Caco-2 (cell line): ENCODE measurements around the gene ASB14. TPM values are rescaled to one million over a fixed set of nuclear protein-coding genes. Genes with fewer than 3 reads are reported as not detected.

Source experiments
- BruUV-seq: library from RNA; stranded (reverse); fragments of 400-500 nt; replicated peaks from 2 replicates; lab custom pipeline; 2021; lab: Mats Ljungman, UMichigan
- CTCF ChIA-PET: fragments of 300-600 bp; sonication (Branson Sonifier 250); formaldehyde crosslinking; loops from one replicate; lab custom pipeline; 2022; ENCODE audit warnings: antibody characterized with exemption; lab: Charles Lee
- POLR2A ChIA-PET: fragments of 300-600 bp; sonication (Branson Sonifier 250); formaldehyde crosslinking; loops from one replicate; lab custom pipeline; 2022; ENCODE audit warnings: antibody characterized with exemption; lab: Charles Lee
- DNase-seq, 2 experiments: peaks; one replicate each; pipeline versions ENCODE4 v3.0.0 to v3.0.0-alpha.2; 2020 to 2022
- H3K27me3 ChIP-seq: replicated peaks from 2 replicates; pipeline ENCODE4 v1.6.0; 2011; ENCODE audit warnings: low read length; ENCODE audit not compliant: control insufficient read depth, insufficient read depth
- H3K36me3 ChIP-seq: 2 replicates; pipeline ENCODE4 v1.5.1; 2011; ENCODE audit warnings: low read length; ENCODE audit not compliant: control insufficient read depth, insufficient read depth
- H3K4me1 ChIP-seq: fragments of 250-450 bp; sonication (Bioruptor Pico); 2 replicates; pipeline ENCODE4 v1.5.1; 2020; ENCODE audit warnings: mild to moderate bottlenecking
- H3K4me3 ChIP-seq: 2 replicates; pipeline ENCODE4 v1.5.1; 2011; ENCODE audit warnings: low read depth, mild to moderate bottlenecking, control low read depth, low read length
- H3K9me3 ChIP-seq: fragments of 250-450 bp; sonication (Bioruptor Pico); 2 replicates; pipeline ENCODE4 v1.5.1; 2020; ENCODE audit warnings: mild to moderate bottlenecking, moderate library complexity
- H3K27ac Mint-ChIP-seq: one replicate; pipeline ENCODE4 v1.8.0; 2022; ENCODE audit warnings: mixed read lengths; ENCODE audit not compliant: unreplicated experiment
- H3K27me3 Mint-ChIP-seq: one replicate; pipeline ENCODE4 v1.8.0; 2022; ENCODE audit warnings: mixed read lengths; ENCODE audit not compliant: insufficient read depth, unreplicated experiment
- H3K36me3 Mint-ChIP-seq: one replicate; pipeline ENCODE4 v1.8.0; 2022; ENCODE audit warnings: mild to moderate bottlenecking, mixed read lengths; ENCODE audit not compliant: insufficient read depth, unreplicated experiment
- H3K4me1 Mint-ChIP-seq: one replicate; pipeline ENCODE4 v1.8.0; 2022; ENCODE audit warnings: low read depth, mixed read lengths; ENCODE audit not compliant: unreplicated experiment
- H3K4me3 Mint-ChIP-seq: one replicate; pipeline ENCODE4 v1.8.0; 2022; ENCODE audit warnings: mild to moderate bottlenecking, moderate library complexity, mixed read lengths; ENCODE audit not compliant: unreplicated experiment
- H3K9me3 Mint-ChIP-seq: one replicate; pipeline ENCODE4 v1.8.0; 2022; ENCODE audit warnings: mixed read lengths; ENCODE audit not compliant: unreplicated experiment
- intact Hi-C: fragments of 100-400 bp; cut with micrococcal nuclease; formaldehyde crosslinking; loops from one replicate; pipeline ENCODE4 v1.10.0; 2022; ENCODE audit not compliant: unreplicated experiment
- total RNA-seq: library from RNA; stranded (reverse); gene quantifications from 2 replicates; pipeline ENCODE4 v1.2.3, GENCODE V29; 2022
- TF ChIP-seq, protein P1 (sequence below), 2 experiments: fragments of 200-600 bp in 1 of 2; IDR thresholded peaks; 1 replicate in 1 of 2; 2 replicates in 1 of 2; pipeline versions ENCODE4 v1.5.1 to v1.8.0; 2011 to 2022; ENCODE audit warnings: antibody characterized with exemption in 1 of 2, control low read depth in 1 of 2, inconsistent platforms in 1 of 2, low read depth in 1 of 2, low read length in 1 of 2, mild to moderate bottlenecking in 1 of 2, moderate library complexity in 1 of 2; ENCODE audit not compliant: insufficient read depth in 1 of 2, severe bottlenecking in 1 of 2, unreplicated experiment in 1 of 2

Gene ASB14
- total RNA-seq, 1 experiment from 2014 or later: not detected

DNA sequence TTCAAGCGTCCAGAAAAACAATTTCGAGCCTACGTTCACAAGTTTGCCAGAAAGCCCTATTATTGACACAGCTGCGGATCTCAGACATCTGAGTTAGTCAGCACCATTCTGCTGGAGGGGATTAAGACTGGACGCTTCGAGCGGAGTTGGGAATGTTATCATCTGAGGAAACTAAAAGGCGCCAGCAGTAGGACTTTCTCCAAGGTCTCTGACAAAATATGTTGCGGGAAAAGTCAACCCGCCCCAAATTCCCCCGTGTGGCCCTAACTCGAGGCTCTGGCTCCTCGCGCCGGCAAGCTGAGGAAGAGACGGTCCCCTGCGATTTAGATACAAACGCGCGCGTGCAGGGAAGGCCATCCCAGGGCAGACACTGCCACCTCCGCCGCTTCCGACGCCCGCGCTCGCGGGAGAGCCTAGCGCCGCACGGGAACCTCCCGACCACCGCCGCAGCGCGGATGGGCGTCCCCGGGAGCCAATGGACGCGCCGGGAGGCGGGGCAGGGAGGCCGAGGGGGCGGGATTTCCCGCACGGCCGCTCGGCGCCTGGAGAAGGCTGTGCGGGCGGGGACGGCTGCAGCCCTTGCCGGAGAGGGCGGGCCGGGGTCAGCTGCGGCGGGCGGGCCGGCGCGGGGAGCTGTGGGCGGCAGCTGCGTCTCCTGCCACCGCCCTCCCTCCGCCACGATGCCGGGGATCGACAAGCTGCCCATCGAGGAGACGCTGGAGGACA is 65.1 kb downstream of the ASB14 start, which contains the start of gene APPL1:
APPL1 (plus strand) TSS at position 526 of the 726 bp plus-strand sequence; CDS start at position 681, 155 bp downstream.
- TSS peak; percentile 76 for BruUV-seq
- POLR2A ChIA-PET: interaction anchor here (0.5 to 1.6 kb wide), 4 partner anchors 9 to 370 kb away, joined by 3 to 8 read pairs (median 3); partner anchors contain the start of gene ARF4

DNA sequence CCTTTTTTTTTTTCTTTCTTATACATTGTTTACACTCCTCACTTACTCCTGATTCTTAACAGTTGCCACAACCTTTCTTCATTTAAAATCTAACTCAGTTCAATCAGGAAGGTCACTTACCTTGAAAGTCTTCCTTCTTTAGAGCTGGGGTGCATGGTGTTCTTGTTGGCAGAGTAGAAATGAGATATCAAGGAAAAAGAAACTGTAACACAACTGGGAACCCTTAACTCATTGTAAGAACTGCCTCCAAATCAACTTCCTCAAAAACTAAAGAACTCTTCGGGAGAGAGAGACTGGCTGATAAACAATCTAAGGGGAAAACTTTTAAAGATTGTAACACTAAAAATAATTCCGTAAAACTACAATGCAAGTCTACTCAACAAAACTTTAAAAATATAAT is 66.3 kb downstream of the ASB14 start:
- no peaks in the 10 kb centered on the region for H3K27me3 ChIP-seq
- DNase-seq: no peak
- TF ChIP-seq, protein P1, sequence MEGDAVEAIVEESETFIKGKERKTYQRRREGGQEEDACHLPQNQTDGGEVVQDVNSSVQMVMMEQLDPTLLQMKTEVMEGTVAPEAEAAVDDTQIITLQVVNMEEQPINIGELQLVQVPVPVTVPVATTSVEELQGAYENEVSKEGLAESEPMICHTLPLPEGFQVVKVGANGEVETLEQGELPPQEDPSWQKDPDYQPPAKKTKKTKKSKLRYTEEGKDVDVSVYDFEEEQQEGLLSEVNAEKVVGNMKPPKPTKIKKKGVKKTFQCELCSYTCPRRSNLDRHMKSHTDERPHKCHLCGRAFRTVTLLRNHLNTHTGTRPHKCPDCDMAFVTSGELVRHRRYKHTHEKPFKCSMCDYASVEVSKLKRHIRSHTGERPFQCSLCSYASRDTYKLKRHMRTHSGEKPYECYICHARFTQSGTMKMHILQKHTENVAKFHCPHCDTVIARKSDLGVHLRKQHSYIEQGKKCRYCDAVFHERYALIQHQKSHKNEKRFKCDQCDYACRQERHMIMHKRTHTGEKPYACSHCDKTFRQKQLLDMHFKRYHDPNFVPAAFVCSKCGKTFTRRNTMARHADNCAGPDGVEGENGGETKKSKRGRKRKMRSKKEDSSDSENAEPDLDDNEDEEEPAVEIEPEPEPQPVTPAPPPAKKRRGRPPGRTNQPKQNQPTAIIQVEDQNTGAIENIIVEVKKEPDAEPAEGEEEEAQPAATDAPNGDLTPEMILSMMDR (IDR thresholded peaks at IDR 0.05; ENCODE audit: insufficient read depth in 1 of 2, low read depth in 1 of 2, low read length in 1 of 2, severe bottlenecking in 1 of 2, unreplicated experiment in 1 of 2): no peak
- ChIA-PET CTCF (no interaction called here), POLR2A (interaction anchor here (0.6 to 0.7 kb wide), 2 partner anchors 19 to 402 kb away, joined by 3 to 5 read pairs; no protein-coding TSS in a partner anchor)
- H3K4me1 ChIP-seq: peaks cover 13% of the 10 kb centered on the region; the same call in 1 of the 2 replicates
- Mint-ChIP-seq H3K9me3 (no peaks in the 10 kb centered on the region), H3K4me1 (peaks cover 12% of the 10 kb centered on the region), H3K36me3 (no peaks in the 10 kb centered on the region), H3K4me3 (peak overlapping the region; percentile 83), H3K27ac (no peak overlapping the region), H3K27me3 (no peaks in the 10 kb centered on the region)
- H3K4me3 ChIP-seq: no peak overlapping the region; the same call in 1 of the 2 replicates
- no peaks in the 10 kb centered on the region for H3K9me3 ChIP-seq
- BruUV-seq: no TSS peak
- intact Hi-C loops: loop anchor here (10.0 kb wide), 1 partner anchor 231 kb away; no protein-coding TSS in a partner anchor
- H3K36me3 ChIP-seq: no peaks in the 10 kb centered on the region

More for the DNA sequence above, 65.1 kb downstream of the ASB14 start, which contains the start of gene APPL1:
- Mint-ChIP-seq H3K9me3 (no peaks in the 10 kb centered on the region), H3K27me3 (no peaks in the 10 kb centered on the region), H3K36me3 (no peaks in the 10 kb centered on the region), H3K4me1 (peaks cover 12% of the 10 kb centered on the region), H3K27ac (peak within 1 kb of the TSS; percentile 80), H3K4me3 (peak within 1 kb of the TSS; percentile 83)
- peak; percentile 93 to 98 for DNase-seq
- Histone ChIP-seq H3K36me3 (no peaks in the 10 kb centered on the region), H3K27me3 (no peaks in the 10 kb centered on the region), H3K4me3 (peak within 1 kb of the TSS; percentile 90), H3K9me3 (no peaks in the 10 kb centered on the region), H3K4me1 (peaks cover 13% of the 10 kb centered on the region; the same call in 1 of the 2 replicates)
- intact Hi-C loops: loop anchor here (1.0 to 10.0 kb wide), 2 partner anchors 57 to 233 kb away; no protein-coding TSS in a partner anchor
- CTCF ChIA-PET: interaction anchor here (0.6 kb wide), 2 partner anchors 18 to 607 kb away, joined by 3 to 5 read pairs; no protein-coding TSS in a partner anchor
- TF ChIP-seq, protein P1 (IDR thresholded peaks at IDR 0.05; ENCODE audit: insufficient read depth in 1 of 2, low read depth in 1 of 2, low read length in 1 of 2, severe bottlenecking in 1 of 2, unreplicated experiment in 1 of 2): no peak

DNA sequence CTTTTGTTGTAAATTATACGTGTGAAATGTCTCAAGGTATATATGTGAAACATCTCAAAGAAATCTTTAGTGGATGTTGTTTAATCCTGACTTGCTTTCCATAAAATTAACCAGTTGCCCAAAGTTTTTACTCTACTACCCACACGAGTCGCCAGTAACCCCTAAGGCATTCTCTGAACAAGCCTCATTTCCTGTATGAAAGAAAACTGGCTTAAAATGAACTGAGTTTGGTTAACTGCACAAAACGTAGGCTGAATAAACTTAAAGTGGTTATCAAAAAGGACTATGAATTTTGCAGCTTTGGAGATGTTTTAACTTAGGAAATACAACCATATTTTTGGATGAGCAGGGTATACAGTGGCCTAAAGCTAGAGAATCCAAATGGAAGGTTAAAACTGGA is 67.6 kb downstream of the ASB14 start:
- no peaks in the 10 kb centered on the region for H3K27me3 ChIP-seq
- ChIA-PET CTCF (no interaction called here), POLR2A (no interaction called here)
- no peak overlapping the region for H3K27ac Mint-ChIP-seq
- BruUV-seq: no TSS peak
- peaks cover 13% of the 10 kb centered on the region; the same call in 1 of the 2 replicates for H3K4me1 ChIP-seq
- H3K9me3 ChIP-seq: no peaks in the 10 kb centered on the region
- DNase-seq: no peak
- H3K4me3 Mint-ChIP-seq: no peak overlapping the region
- H3K27me3 Mint-ChIP-seq: no peaks in the 10 kb centered on the region
- H3K4me1 Mint-ChIP-seq: peaks cover 12% of the 10 kb centered on the region
- intact Hi-C loops: loop anchor here (10.0 kb wide), 1 partner anchor 230 kb away; no protein-coding TSS in a partner anchor
- H3K36me3 ChIP-seq: no peaks in the 10 kb centered on the region
- H3K36me3 Mint-ChIP-seq: no peaks in the 10 kb centered on the region
- H3K4me3 ChIP-seq: no peak overlapping the region
- no peaks in the 10 kb centered on the region for H3K9me3 Mint-ChIP-seq
- TF ChIP-seq, protein P1 (IDR thresholded peaks at IDR 0.05; ENCODE audit: insufficient read depth in 1 of 2, low read depth in 1 of 2, low read length in 1 of 2, severe bottlenecking in 1 of 2, unreplicated experiment in 1 of 2): no peak
